ENCODE data around the gene UBE2Z.

DNA sequence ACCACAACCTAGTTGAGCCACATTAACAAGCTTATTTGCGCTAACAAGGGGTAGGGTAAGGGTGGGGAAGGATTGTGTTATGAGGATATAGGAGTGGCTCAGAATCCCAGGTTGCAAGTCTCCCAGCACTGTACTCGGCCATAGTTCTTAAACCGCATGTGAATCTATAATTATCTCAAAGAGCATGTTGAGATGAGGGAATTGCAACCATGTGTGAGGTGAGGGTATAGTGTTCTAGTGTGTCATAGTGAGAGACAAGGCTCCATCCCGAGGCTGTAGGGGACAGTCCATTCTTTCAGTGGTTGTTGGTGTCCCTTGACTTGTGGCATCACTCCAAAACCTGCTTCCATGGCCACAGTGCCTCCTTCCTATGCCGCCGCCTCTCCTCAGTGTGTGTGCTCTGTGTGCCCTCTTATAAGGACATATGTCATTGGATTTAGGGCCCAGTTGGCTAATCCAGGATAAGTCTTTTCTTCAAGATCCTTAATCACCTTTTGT, 38.3 kb upstream of the UBE2Z start:
- no peak for TF ChIP-seq ZNF830 (tag by site-specific recombination; IDR thresholded peaks at IDR 0.05; ENCODE audit: low read depth)
- TF ChIP-seq, protein P1, sequence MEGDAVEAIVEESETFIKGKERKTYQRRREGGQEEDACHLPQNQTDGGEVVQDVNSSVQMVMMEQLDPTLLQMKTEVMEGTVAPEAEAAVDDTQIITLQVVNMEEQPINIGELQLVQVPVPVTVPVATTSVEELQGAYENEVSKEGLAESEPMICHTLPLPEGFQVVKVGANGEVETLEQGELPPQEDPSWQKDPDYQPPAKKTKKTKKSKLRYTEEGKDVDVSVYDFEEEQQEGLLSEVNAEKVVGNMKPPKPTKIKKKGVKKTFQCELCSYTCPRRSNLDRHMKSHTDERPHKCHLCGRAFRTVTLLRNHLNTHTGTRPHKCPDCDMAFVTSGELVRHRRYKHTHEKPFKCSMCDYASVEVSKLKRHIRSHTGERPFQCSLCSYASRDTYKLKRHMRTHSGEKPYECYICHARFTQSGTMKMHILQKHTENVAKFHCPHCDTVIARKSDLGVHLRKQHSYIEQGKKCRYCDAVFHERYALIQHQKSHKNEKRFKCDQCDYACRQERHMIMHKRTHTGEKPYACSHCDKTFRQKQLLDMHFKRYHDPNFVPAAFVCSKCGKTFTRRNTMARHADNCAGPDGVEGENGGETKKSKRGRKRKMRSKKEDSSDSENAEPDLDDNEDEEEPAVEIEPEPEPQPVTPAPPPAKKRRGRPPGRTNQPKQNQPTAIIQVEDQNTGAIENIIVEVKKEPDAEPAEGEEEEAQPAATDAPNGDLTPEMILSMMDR (tag by site-specific recombination; IDR thresholded peaks at IDR 0.05) = no peak
- TF ChIP-seq, protein P2, sequence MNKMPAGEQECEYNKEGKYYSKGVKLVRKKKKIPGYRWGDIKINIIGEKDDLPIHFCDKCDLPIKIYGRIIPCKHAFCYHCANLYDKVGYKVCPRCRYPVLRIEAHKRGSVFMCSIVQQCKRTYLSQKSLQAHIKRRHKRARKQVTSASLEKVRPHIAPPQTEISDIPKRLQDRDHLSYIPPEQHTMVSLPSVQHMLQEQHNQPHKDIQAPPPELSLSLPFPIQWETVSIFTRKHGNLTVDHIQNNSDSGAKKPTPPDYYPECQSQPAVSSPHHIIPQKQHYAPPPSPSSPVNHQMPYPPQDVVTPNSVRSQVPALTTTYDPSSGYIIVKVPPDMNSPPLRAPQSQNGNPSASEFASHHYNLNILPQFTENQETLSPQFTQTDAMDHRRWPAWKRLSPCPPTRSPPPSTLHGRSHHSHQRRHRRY (tag by site-specific recombination; IDR thresholded peaks at IDR 0.05) = no peak
- TF ChIP-seq, protein P3, sequence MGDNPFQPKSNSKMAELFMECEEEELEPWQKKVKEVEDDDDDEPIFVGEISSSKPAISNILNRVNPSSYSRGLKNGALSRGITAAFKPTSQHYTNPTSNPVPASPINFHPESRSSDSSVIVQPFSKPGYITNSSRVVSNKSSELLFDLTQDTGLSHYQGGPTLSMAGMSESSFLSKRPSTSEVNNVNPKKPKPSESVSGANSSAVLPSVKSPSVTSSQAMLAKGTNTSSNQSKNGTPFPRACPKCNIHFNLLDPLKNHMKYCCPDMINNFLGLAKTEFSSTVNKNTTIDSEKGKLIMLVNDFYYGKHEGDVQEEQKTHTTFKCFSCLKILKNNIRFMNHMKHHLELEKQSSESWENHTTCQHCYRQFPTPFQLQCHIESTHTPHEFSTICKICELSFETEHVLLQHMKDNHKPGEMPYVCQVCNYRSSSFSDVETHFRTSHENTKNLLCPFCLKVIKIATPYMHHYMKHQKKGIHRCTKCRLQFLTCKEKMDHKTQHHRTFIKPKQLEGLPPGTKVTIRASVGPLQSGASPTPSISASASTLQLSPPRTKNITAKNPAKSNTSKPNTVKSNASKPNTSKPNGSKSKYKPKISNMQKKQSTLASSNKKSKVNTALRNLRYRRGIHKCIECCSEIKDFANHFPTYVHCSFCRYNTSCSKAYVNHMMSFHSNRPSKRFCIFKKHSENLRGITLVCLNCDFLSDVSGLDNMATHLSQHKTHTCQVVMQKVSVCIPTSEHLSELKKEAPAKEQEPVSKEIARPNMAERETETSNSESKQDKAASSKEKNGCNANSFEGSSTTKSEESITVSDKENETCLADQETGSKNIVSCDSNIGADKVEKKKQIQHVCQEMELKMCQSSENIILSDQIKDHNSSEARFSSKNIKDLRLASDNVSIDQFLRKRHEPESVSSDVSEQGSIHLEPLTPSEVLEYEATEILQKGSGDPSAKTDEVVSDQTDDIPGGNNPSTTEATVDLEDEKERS (tag by site-specific recombination; IDR thresholded peaks at IDR 0.05) = no peak
- TF ChIP-seq, protein P4, sequence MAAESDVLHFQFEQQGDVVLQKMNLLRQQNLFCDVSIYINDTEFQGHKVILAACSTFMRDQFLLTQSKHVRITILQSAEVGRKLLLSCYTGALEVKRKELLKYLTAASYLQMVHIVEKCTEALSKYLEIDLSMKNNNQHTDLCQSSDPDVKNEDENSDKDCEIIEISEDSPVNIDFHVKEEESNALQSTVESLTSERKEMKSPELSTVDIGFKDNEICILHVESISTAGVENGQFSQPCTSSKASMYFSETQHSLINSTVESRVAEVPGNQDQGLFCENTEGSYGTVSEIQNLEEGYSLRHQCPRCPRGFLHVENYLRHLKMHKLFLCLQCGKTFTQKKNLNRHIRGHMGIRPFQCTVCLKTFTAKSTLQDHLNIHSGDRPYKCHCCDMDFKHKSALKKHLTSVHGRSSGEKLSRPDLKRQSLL (tag by site-specific recombination; IDR thresholded peaks at IDR 0.05) = no peak
- TF ChIP-seq, protein P5, sequence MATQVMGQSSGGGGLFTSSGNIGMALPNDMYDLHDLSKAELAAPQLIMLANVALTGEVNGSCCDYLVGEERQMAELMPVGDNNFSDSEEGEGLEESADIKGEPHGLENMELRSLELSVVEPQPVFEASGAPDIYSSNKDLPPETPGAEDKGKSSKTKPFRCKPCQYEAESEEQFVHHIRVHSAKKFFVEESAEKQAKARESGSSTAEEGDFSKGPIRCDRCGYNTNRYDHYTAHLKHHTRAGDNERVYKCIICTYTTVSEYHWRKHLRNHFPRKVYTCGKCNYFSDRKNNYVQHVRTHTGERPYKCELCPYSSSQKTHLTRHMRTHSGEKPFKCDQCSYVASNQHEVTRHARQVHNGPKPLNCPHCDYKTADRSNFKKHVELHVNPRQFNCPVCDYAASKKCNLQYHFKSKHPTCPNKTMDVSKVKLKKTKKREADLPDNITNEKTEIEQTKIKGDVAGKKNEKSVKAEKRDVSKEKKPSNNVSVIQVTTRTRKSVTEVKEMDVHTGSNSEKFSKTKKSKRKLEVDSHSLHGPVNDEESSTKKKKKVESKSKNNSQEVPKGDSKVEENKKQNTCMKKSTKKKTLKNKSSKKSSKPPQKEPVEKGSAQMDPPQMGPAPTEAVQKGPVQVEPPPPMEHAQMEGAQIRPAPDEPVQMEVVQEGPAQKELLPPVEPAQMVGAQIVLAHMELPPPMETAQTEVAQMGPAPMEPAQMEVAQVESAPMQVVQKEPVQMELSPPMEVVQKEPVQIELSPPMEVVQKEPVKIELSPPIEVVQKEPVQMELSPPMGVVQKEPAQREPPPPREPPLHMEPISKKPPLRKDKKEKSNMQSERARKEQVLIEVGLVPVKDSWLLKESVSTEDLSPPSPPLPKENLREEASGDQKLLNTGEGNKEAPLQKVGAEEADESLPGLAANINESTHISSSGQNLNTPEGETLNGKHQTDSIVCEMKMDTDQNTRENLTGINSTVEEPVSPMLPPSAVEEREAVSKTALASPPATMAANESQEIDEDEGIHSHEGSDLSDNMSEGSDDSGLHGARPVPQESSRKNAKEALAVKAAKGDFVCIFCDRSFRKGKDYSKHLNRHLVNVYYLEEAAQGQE (tag by site-specific recombination; IDR thresholded peaks at IDR 0.05) = no peak
- TF ChIP-seq ZFHX2 (tag by site-specific recombination; conservative IDR thresholded peaks at IDR 0.05) = no peak
- TF ChIP-seq, protein P6, sequence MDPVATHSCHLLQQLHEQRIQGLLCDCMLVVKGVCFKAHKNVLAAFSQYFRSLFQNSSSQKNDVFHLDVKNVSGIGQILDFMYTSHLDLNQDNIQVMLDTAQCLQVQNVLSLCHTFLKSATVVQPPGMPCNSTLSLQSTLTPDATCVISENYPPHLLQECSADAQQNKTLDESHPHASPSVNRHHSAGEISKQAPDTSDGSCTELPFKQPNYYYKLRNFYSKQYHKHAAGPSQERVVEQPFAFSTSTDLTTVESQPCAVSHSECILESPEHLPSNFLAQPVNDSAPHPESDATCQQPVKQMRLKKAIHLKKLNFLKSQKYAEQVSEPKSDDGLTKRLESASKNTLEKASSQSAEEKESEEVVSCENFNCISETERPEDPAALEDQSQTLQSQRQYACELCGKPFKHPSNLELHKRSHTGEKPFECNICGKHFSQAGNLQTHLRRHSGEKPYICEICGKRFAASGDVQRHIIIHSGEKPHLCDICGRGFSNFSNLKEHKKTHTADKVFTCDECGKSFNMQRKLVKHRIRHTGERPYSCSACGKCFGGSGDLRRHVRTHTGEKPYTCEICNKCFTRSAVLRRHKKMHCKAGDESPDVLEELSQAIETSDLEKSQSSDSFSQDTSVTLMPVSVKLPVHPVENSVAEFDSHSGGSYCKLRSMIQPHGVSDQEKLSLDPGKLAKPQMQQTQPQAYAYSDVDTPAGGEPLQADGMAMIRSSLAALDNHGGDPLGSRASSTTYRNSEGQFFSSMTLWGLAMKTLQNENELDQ (tag by site-specific recombination; IDR thresholded peaks at IDR 0.05; ENCODE audit: low read depth) = no peak
- TF ChIP-seq, protein P7, sequence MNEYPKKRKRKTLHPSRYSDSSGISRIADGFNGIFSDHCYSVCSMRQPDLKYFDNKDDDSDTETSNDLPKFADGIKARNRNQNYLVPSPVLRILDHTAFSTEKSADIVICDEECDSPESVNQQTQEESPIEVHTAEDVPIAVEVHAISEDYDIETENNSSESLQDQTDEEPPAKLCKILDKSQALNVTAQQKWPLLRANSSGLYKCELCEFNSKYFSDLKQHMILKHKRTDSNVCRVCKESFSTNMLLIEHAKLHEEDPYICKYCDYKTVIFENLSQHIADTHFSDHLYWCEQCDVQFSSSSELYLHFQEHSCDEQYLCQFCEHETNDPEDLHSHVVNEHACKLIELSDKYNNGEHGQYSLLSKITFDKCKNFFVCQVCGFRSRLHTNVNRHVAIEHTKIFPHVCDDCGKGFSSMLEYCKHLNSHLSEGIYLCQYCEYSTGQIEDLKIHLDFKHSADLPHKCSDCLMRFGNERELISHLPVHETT (tag by site-specific recombination; IDR thresholded peaks at IDR 0.05) = no peak
- TF ChIP-seq YY1 (tag by site-specific recombination; IDR thresholded peaks at IDR 0.05) = no peak
- TF ChIP-seq, protein P8, sequence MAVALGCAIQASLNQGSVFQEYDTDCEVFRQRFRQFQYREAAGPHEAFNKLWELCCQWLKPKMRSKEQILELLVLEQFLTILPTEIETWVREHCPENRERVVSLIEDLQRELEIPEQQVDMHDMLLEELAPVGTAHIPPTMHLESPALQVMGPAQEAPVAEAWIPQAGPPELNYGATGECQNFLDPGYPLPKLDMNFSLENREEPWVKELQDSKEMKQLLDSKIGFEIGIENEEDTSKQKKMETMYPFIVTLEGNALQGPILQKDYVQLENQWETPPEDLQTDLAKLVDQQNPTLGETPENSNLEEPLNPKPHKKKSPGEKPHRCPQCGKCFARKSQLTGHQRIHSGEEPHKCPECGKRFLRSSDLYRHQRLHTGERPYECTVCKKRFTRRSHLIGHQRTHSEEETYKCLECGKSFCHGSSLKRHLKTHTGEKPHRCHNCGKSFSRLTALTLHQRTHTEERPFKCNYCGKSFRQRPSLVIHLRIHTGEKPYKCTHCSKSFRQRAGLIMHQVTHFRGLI (tag by site-specific recombination; IDR thresholded peaks at IDR 0.05) = no peak

Measured in HEK293 (cell line).